PC-9 (cell line): Measurements from ENCODE around the gene RAB30.

Source experiments
- CTCF ChIP-seq: fragments of 200-600 bp; sonication (generic); conservative IDR thresholded peaks from 2 replicates; pipeline ENCODE4 v1.6.1; 2017; ENCODE audit warnings: mixed run types, antibody characterized with exemption, mild to moderate bottlenecking, moderate library complexity
- EZH2 ChIP-seq: fragments of 200-600 bp; sonication (generic); IDR thresholded peaks from 2 replicates; pipeline ENCODE4 v1.8.0; 2017; ENCODE audit warnings: antibody characterized with exemption, low read depth

- no peak for TF ChIP-seq EZH2
- no peak for TF ChIP-seq CTCF
Measured at GRCh38 chr11:83047515-83048225, 24.0 kb downstream of the RAB30 start.
